PC-3 (cell line): ENCODE results near the gene LNP1. TPM values are rescaled to one million over a fixed set of nuclear protein-coding genes. Genes with fewer than 3 reads are reported as not detected.

Experiments
- total RNA-seq: library from RNA; depleted of rRNA; stranded (reverse); fragments of >200 nt; gene quantifications from 2 replicates; pipeline ENCODE4 v1.2.3, GENCODE V29; 2014; rRNA removed

Gene LNP1
- total RNA-seq, 1 experiment from 2014 or later, result 6.8 TPM

Other genes starting within 250 kb of the LNP1 start
- 25.6 and 37.9 TPM in 2 replicates for gene TBC1D23, start 140.5 kb upstream of the LNP1 start, total RNA-seq
- 37.8 and 63.1 TPM in 2 replicates for gene NIT2, start 66.8 kb upstream of the LNP1 start, total RNA-seq
- gene TOMM70, start 450 bp upstream of the LNP1 start, total RNA-seq, result 85.3 and 91.7 TPM in 2 replicates
- 7.6 and 9.4 TPM in 2 replicates for gene TMEM45A, start 91.1 kb downstream of the LNP1 start, total RNA-seq
- not detected in 2 replicates for gene ADGRG7, start 208.1 kb downstream of the LNP1 start, total RNA-seq